GM18519 (cell line): ENCODE measurements around the gene ITGB8.
"Not testable (repeated sequence)": the region's sequence is repeated elsewhere in the genome, so short reads cannot be mapped to it uniquely, and the experiment has no call there.

ENCODE experiments used
- ATAC-seq: cut with Tn5 transposase; IDR thresholded peaks from one replicate; pipeline ENCODE4 v1.9.1; 2021; ENCODE audit warnings: mild to moderate bottlenecking, moderate library complexity; ENCODE audit not compliant: unreplicated experiment, low FRiP score

ITGB8 gene

GRCh38 chr7:20330239-20330927 lies at the start of gene ITGB8:
Gene ITGB8 (plus strand): TSS chr7:20330900. CDS start chr7:20331807, 907 bp downstream.
- peak; percentile 44 for ATAC-seq

GRCh38 chr7:20282959-20283358 lies 47.7 kb upstream of the ITGB8 start:
- no peak for ATAC-seq

GRCh38 chr7:20283385-20283784 lies 47.3 kb upstream of the ITGB8 start:
- ATAC-seq = no peak

- peak; percentile 64 for ATAC-seq
Observed at GRCh38 chr7:20284003-20284770, 46.5 kb upstream of the ITGB8 start.

DNA sequence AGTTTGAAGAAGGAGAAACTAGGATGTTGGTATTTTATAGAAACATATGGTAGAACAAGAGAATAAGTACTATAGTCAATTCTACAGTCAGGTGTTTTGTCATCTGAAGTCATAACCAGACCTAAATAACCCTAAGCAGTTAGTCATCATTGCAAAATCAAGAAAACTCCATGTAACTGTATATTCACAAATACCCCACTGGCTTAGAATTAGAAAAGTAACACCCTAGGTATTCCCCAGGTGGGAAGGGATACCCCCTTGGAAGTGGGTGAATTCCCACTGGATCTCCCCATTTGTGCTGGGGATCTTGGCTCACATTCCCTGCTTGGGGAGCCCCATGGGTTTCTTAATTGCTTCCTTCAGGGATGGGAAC lies 45.9 kb upstream of the ITGB8 start:
- no peak for ATAC-seq

DNA sequence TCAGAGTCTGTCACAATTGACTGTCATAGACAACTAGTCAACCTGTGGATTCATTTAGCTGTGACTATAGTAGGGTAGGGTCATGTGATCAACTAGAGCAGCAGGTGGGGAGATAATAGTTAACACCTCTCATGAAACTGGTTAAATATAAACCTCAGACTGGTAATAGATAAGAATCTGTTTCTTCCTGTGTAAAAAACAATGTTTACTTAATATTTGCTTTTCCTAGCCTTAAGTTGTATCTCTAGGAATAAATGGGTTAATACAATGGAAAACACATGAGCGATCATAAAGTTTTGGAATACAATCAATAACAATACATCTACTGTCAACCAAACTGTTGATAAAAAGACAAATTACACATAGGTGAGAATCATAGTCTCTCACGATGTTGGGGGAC lies 43.4 kb upstream of the ITGB8 start:
- no peak for ATAC-seq

GRCh38 chr7:20288036-20288435 lies 42.7 kb upstream of the ITGB8 start:
- no peak for ATAC-seq

- no peak for ATAC-seq
Observed at GRCh38 chr7:20290505-20291111, 40.1 kb upstream of the ITGB8 start.

GRCh38 chr7:20293336-20293735 lies 37.4 kb upstream of the ITGB8 start:
- ATAC-seq = no peak

- no peak for ATAC-seq
Observed at GRCh38 chr7:20296444-20296843, 34.3 kb upstream of the ITGB8 start.

DNA sequence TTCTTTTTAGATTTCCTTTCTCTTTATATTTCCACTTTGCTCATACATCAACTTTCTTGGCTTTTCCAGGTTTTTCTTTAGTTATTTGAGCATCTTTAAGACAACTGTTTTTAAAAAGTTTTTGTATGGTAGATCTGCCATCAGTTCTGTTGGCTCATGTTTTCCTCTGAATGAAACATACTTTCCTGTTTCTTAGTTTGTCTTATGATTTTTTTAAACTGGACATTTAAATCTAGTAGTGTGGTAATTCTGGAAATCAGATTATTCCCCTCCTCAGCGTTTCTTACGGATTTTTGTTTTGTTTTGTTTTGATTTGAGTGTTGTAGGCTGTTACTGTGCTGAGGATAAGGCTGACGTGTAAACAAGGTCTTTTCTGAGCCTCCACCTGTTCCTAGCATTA lies 33.8 kb upstream of the ITGB8 start:
- ATAC-seq = no peak

DNA sequence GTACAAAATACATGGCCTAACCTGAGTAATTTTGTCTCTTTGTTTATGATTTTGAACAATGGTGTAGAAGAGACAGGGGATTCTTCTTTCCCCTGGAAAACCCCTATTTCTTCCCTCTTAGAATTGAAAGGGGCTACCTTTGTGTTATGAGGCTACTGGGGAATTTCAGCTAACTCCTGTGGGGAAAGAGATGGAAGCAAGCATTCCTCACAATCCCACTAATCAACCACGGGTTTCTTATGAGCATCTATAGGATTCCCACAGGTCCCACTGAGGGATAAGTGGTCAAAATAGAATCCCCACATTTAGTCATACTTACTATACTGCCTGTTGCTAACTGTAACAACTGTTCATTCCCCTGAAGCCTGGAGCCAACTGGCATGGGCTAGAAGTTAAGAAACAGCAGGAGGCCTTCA lies 32.2 kb upstream of the ITGB8 start:
- no peak for ATAC-seq

DNA sequence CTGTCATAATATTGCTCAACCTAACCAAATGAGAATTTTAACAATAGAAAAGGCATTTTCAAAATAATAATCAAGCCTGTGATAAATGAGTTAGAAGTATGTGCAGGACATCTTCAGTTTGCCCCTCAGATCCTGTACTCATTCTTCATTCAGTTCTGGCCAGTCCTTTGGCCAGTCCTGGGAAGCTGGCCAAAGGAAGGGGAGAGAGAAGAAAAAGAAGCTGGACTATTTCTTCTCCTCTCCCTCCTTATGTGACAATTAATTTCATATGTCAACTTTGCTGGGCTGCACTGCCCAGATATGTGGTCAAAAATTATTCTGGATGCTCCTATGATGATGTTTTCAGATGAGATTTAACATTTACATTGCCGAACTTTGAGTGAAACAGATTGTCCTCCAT lies 31.6 kb upstream of the ITGB8 start:
- no peak for ATAC-seq

DNA sequence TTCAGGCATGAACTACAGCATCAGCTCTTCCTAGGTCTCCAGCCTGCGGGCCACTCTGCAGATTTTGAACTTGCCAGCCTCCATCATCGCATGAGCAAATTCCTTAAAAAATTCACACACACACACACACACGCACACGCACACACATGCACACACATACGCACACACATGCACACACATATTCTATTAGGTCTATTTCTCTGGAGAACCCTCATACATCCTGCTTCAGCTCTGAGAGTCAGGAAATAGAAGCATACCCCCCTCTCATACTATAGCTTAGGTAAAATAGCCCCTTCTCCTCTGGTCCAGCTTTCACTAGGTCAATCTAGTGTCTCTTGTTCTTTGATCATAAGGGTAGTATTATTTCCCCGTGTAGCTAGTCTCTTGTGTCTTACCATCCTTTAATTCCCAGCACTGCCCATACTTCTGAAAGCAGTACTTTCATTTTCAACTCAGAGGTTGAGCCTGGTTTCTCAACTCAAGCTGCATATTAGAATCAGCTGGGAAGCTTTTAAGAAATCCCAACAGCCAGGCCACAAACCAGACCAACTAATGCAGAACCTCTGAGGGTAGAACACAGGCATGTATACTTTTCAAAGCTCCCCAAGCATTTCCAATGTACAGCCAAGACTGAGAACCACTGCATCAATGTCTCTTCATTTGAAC lies 30.9 kb upstream of the ITGB8 start:
- no peak for ATAC-seq

GRCh38 chr7:20301311-20301939 lies 29.3 kb upstream of the ITGB8 start:
- ATAC-seq = peak; percentile 47

DNA sequence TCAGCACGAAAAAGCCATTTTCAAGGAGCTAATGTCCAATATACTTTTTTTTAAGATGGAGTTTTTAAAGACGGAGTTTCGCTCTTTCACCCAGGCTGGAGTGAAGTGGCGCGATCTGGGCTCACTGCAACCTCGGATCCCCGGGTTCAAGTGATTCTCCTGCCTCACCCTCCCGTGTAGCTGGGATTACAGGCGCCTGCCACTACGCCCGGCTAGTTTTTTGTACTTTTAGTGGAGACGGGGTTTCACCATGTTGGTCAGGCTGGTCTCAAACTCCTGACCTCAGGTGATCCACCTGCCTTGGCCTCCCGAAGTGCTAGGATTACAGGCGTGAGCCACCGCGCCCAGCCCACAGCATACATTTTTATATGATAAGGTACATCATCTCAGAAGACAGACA lies 28.4 kb upstream of the ITGB8 start:
- ATAC-seq = not testable (repeated sequence)

DNA sequence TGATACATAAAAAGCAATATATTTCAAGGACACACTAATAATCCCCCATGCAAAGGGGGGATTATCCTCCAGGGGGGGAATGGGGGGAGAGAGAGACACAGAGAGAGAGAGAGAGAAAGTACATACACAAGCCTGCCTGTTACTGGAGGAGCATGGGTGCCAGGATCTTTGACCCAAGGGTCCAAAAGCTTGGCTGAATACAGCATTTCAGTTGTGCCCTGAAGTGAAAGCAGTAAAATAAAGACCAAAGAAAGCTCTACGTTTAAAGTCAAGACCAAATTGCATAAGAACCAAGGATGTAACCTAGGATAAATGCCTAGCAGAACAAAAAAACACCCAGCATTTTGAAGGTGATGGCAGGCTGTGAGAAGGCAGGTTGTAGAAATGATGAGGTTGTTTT lies 27.8 kb upstream of the ITGB8 start:
- ATAC-seq = no peak

- ATAC-seq = no peak
Observed at GRCh38 chr7:20304366-20304765, 26.3 kb upstream of the ITGB8 start.

DNA sequence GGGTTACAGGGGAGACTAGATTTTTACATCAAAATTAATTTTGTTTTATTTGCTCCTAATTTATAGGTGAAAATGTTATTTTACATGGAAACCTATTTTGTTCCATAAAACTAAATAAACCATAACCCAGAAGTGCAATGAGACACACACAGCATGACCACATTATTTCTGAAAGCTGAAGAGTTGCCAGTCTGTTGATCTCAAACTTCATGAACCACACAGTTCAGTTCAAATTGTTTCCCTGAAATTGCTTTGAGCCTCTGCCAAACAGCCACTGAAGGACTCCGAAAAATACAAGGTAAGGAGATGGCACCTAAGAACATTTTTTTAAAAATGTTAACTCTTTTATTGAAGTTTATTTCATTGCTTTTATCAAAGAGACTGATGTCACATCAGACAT lies 25.0 kb upstream of the ITGB8 start:
- ATAC-seq = no peak

DNA sequence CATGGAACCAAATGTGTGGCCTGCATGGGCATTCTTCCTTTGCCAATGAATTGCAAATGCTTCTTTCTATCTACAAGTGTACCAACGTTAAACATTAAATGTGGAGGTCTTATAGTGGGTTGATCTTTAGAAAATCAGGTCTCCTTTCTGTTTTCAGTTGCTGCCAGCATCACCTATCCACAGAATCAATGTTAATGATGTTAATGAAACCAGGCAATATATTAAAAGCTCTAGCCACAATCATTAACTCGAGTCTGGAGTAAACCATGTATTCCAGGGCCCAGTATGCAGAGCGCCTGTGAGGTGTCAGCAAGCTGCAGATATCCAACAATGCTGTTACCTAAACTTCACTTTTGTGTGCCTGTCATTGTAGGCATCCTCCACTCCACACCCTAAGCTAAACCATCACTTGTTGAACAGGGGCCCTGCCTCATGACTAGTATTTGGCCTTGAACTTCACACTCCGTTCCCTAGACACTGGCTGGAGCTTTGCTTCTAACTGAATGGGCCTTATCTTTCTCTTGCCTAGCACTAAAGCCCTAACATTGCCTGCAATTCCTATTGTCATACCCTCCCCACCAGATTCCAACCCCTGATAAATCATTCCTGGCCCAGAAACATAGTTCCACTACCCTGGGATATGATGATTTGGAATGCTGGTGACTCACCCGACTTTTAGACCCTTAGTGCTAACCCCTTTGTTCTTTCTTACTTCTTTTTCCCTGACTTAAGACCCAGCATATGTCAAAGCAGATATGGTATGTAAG lies 24.3 kb upstream of the ITGB8 start:
- no peak for ATAC-seq
